Subcutaneous abdominal adipose tissue (tissue), 5 donors: ENCODE results near the gene NOCT.
A peak's percentile ranks its signal among the peaks of the same experiment; 100 is the strongest.

Experiments
- H3K27ac ChIP-seq: one replicate; pipeline ENCODE4 v1.7.0; 2013; ENCODE audit warnings: low read depth, mild to moderate bottlenecking, inconsistent platforms, low read length, moderate library complexity
- H3K27me3 ChIP-seq, 5 donors: one replicate each; pipeline ENCODE4 v1.7.0; 2013; ENCODE audit warnings: low read length in 5 of 5, inconsistent platforms in 1 of 5; ENCODE audit not compliant: control insufficient read depth in 5 of 5, insufficient read depth in 4 of 5
- H3K36me3 ChIP-seq, 5 donors: one replicate each; pipeline ENCODE4 v1.7.0; 2013; ENCODE audit warnings: low read length in 5 of 5; ENCODE audit not compliant: control insufficient read depth in 5 of 5, insufficient read depth in 5 of 5
- H3K4me1 ChIP-seq, 5 donors: one replicate each; pipeline ENCODE4 v1.7.0; 2013; ENCODE audit warnings: low read length in 5 of 5, mild to moderate bottlenecking in 3 of 5, moderate library complexity in 1 of 5; ENCODE audit not compliant: control insufficient read depth in 5 of 5, insufficient read depth in 5 of 5
- H3K4me3 ChIP-seq, 5 donors: one replicate each; pipeline ENCODE4 v1.7.0; 2013; ENCODE audit warnings: low read length in 5 of 5, low read depth in 1 of 5
- H3K9ac ChIP-seq, 5 donors: one replicate each; pipeline ENCODE4 v1.7.0; 2013; ENCODE audit warnings: low read length in 5 of 5, mild to moderate bottlenecking in 4 of 5, moderate library complexity in 3 of 5
- H3K9me3 ChIP-seq, 5 donors: one replicate each; pipeline ENCODE4 v1.7.0; 2013; ENCODE audit warnings: low read length in 5 of 5; ENCODE audit not compliant: control insufficient read depth in 5 of 5
- donor health status: healthy.
- donor health status: healthy.
- donor health status: healthy.
- donor health status: healthy.
- donor health status: healthy.

The NOCT gene

DNA sequence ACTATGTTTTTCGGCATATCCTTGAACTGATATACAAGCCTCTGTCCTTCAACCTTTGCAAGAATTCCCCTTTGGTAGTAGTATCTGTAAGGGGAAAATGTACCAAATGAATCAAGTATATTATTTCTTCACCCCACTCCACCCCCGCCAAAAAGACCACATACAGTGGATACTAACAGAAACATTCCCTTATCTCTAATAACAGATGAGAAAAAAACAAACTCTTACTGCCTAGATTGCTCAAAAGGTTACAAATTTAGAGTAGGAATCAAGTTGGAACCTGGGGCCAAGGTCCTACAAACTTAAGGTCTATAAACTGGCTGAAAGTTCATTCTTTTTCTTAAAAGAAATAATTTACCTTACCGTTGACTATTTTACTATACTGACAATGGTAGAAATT is 45.0 kb downstream of the NOCT start:
- Histone ChIP-seq H3K4me3 (no peak overlapping the region), H3K4me1 (peaks cover 0 to 2% (median 0%) of the 10 kb centered on the region in 5 donors), H3K36me3 (peaks cover 37 to 61% (median 41%) of the 10 kb centered on the region in 5 donors), H3K9ac (no peak overlapping the region), H3K9me3 (no peaks in the 10 kb centered on the region), H3K27me3 (no peaks in the 10 kb centered on the region), H3K27ac (no peak overlapping the region)

- H3K36me3 ChIP-seq, result peaks cover 9 to 14% (median 11%) of the 10 kb centered on the region in 5 donors
- no peaks in the 10 kb centered on the region for H3K27me3 ChIP-seq
- no peak overlapping the region for H3K4me3 ChIP-seq
- H3K4me1 ChIP-seq, result peaks cover 0 to 30% (median 14%) of the 10 kb centered on the region in 5 donors
- no peak overlapping the region for H3K27ac ChIP-seq
- H3K9ac ChIP-seq, result no peak overlapping the region
- no peaks in the 10 kb centered on the region for H3K9me3 ChIP-seq
Measured at GRCh38 chr4:139076016-139076744, 60.6 kb downstream of the NOCT start.

GRCh38 chr4:139077567-139078355 is 62.2 kb downstream of the NOCT start:
- Histone ChIP-seq H3K4me1 (peaks cover 0 to 44% (median 29%) of the 10 kb centered on the region in 5 donors), H3K36me3 (peaks cover 0 to 5% (median 2%) of the 10 kb centered on the region in 5 donors), H3K4me3 (no peak overlapping the region), H3K9ac (no peak overlapping the region), H3K27me3 (no peaks in the 10 kb centered on the region), H3K27ac (no peak overlapping the region), H3K9me3 (no peaks in the 10 kb centered on the region)

GRCh38 chr4:139078926-139079325 is 63.3 kb downstream of the NOCT start:
- Histone ChIP-seq H3K9me3 (no peaks in the 10 kb centered on the region), H3K9ac (no peak overlapping the region), H3K27ac (no peak overlapping the region), H3K4me1 (peaks cover 0 to 44% (median 33%) of the 10 kb centered on the region in 5 donors), H3K36me3 (no peaks in the 10 kb centered on the region), H3K27me3 (no peaks in the 10 kb centered on the region), H3K4me3 (no peak overlapping the region)

DNA sequence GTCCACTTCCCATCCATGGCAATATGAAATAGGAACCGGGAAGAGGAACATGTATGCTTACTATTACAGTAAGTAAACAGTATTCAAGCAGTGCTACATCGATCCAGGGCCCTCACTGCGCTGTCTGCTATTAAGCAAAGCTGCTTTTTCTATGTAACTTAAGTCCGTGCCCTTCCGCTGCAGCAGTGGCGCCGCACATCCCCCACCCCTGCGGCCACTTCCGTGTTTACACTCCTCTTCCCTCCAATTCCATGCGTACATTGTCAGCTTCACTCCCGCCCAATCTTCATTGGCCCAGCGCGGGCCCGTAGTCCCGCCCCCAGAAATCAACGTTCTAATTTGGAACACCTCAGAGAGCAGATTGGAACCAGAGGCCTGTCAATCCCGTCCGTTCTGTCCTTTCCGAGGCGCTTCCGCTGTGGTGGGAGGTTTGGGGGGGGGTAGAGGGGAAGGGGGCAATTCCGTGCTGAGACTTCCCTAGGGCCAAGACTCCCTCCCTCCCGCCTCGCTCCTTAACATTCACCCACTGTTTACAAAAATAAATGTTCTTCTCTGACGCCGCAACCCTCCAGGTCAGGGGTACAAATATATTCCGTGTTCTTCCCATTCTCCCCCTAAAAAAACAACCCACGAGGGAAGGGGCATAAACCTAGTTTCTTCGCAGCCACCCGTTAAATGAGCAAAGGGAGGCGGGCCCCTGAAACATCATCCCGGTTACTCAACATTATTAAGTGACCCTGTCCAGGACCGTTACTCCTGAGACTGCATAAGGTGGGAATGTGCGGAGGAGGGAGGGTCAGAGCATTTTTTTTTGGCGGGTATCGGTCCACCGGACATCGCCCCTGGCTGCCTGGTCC is 67.4 kb downstream of the NOCT start:
- Histone ChIP-seq H3K9ac (peak overlapping the region; percentile 82 to 93 (median 88)), H3K27me3 (no peaks in the 10 kb centered on the region), H3K4me3 (peak overlapping the region; percentile 90 to 100 (median 99)), H3K4me1 (peaks cover 0 to 44% (median 35%) of the 10 kb centered on the region in 5 donors), H3K27ac (peak overlapping the region; percentile 97), H3K36me3 (no peaks in the 10 kb centered on the region), H3K9me3 (no peaks in the 10 kb centered on the region)

- Histone ChIP-seq H3K27ac (peak overlapping the region; percentile 97), H3K4me1 (peaks cover 0 to 38% (median 32%) of the 10 kb centered on the region in 5 donors), H3K9ac (peak overlapping the region; percentile 82 to 93 (median 88)), H3K4me3 (peak overlapping the region; percentile 90 to 100 (median 99)), H3K9me3 (no peaks in the 10 kb centered on the region), H3K36me3 (no peaks in the 10 kb centered on the region), H3K27me3 (no peaks in the 10 kb centered on the region)
Measured at GRCh38 chr4:139083607-139083955, 68.0 kb downstream of the NOCT start.

GRCh38 chr4:139083956-139084803 is 68.6 kb downstream of the NOCT start:
- peaks cover 0 to 33% (median 31%) of the 10 kb centered on the region in 5 donors for H3K4me1 ChIP-seq
- H3K9me3 ChIP-seq, result no peaks in the 10 kb centered on the region
- H3K9ac ChIP-seq, result peak overlapping the region; percentile 82 to 93 (median 89)
- H3K27ac ChIP-seq, result peak overlapping the region; percentile 97
- no peaks in the 10 kb centered on the region for H3K36me3 ChIP-seq
- H3K4me3 ChIP-seq, result peak overlapping the region; percentile 90 to 100 (median 99)
- no peaks in the 10 kb centered on the region for H3K27me3 ChIP-seq

- peak overlapping the region in 4 of 5 donors; percentile 49 to 89 (median 76) for H3K9ac ChIP-seq
- H3K27me3 ChIP-seq, result no peaks in the 10 kb centered on the region
- H3K9me3 ChIP-seq, result no peaks in the 10 kb centered on the region
- peak overlapping the region; percentile 97 for H3K27ac ChIP-seq
- H3K4me3 ChIP-seq, result peak overlapping the region; percentile 70 to 99 (median 90)
- no peaks in the 10 kb centered on the region for H3K36me3 ChIP-seq
- peaks cover 0 to 32% (median 28%) of the 10 kb centered on the region in 5 donors for H3K4me1 ChIP-seq
Measured at GRCh38 chr4:139084804-139085093, 69.2 kb downstream of the NOCT start.

GRCh38 chr4:139085141-139085540 is 69.6 kb downstream of the NOCT start:
- H3K36me3 ChIP-seq, result no peaks in the 10 kb centered on the region
- H3K4me3 ChIP-seq, result peak overlapping the region in 4 of 5 donors; percentile 70 to 99 (median 94)
- H3K27ac ChIP-seq, result peak overlapping the region; percentile 97
- H3K27me3 ChIP-seq, result no peaks in the 10 kb centered on the region
- no peaks in the 10 kb centered on the region for H3K9me3 ChIP-seq
- peaks cover 0 to 32% (median 28%) of the 10 kb centered on the region in 5 donors for H3K4me1 ChIP-seq
- H3K9ac ChIP-seq, result peak overlapping the region in 1 of 5 donors; percentile 89
